Neural cell (in vitro differentiated cells): ENCODE results near the gene CASP2.

ENCODE experiments used
- EP300 ChIP-seq: fragments of 450-650 bp; conservative IDR thresholded peaks from 2 replicates; pipeline ENCODE4 v1.6.1; 2014; ENCODE audit warnings: antibody characterized with exemption, mild to moderate bottlenecking, moderate library complexity; ENCODE audit not compliant: poor library complexity, severe bottlenecking
- EZH2 ChIP-seq: fragments of 200-600, 300-800 bp; shearing (Covaris generic), sonication (generic); IDR thresholded peaks from 2 replicates; pipeline ENCODE4 v1.6.1; 2014; ENCODE audit warnings: antibody characterized with exemption, low read length, borderline replicate concordance, mild to moderate bottlenecking; ENCODE audit not compliant: insufficient read depth, poor library complexity, severe bottlenecking
- MXI1 ChIP-seq: fragments of 450-650 bp; conservative IDR thresholded peaks from 2 replicates; pipeline ENCODE4 v1.6.1; 2014; ENCODE audit warnings: antibody characterized with exemption, mild to moderate bottlenecking; ENCODE audit not compliant: poor library complexity, severe bottlenecking
- POLR2AphosphoS5 ChIP-seq: IDR thresholded peaks from 2 replicates; pipeline ENCODE4 v1.6.1; 2012
- TAF1 ChIP-seq: IDR thresholded peaks from 2 replicates; pipeline ENCODE4 v1.6.1; 2012; ENCODE audit warnings: low read depth
- TF ChIP-seq, protein P1 (sequence below): fragments of 450-650 bp; IDR thresholded peaks from 2 replicates; pipeline ENCODE4 v1.5.1; 2014; ENCODE audit warnings: antibody characterized with exemption, mild to moderate bottlenecking, moderate library complexity; ENCODE audit not compliant: poor library complexity, severe bottlenecking
- TF ChIP-seq, protein P2 (sequence below): IDR thresholded peaks from 2 replicates; pipeline ENCODE4 v1.6.1; 2012; ENCODE audit warnings: borderline replicate concordance

DNA sequence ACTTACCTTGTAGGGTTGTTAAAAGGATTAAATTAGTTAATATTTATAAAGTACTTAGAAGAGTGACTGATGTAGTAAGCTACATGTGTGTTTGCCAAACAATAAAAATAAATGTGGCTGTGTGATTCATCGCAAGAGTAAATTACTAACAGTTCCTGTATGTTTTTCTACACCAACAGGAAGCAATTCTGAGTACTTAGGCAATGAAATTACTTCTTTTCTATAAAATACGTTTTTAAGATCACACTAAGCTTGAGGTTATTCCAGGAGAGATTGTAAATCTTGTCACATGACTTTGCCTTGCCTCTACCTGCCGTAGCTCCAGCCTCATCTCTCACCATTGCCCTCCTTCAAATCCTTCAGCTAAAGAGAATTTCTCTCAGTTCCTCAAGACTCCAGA, 43.0 kb upstream of the CASP2 start:
- TF ChIP-seq, protein P1, sequence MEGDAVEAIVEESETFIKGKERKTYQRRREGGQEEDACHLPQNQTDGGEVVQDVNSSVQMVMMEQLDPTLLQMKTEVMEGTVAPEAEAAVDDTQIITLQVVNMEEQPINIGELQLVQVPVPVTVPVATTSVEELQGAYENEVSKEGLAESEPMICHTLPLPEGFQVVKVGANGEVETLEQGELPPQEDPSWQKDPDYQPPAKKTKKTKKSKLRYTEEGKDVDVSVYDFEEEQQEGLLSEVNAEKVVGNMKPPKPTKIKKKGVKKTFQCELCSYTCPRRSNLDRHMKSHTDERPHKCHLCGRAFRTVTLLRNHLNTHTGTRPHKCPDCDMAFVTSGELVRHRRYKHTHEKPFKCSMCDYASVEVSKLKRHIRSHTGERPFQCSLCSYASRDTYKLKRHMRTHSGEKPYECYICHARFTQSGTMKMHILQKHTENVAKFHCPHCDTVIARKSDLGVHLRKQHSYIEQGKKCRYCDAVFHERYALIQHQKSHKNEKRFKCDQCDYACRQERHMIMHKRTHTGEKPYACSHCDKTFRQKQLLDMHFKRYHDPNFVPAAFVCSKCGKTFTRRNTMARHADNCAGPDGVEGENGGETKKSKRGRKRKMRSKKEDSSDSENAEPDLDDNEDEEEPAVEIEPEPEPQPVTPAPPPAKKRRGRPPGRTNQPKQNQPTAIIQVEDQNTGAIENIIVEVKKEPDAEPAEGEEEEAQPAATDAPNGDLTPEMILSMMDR = no peak
- no peak for TF ChIP-seq POLR2AphosphoS5
- no peak for TF ChIP-seq EP300
- no peak for TF ChIP-seq EZH2
- TF ChIP-seq, protein P2, sequence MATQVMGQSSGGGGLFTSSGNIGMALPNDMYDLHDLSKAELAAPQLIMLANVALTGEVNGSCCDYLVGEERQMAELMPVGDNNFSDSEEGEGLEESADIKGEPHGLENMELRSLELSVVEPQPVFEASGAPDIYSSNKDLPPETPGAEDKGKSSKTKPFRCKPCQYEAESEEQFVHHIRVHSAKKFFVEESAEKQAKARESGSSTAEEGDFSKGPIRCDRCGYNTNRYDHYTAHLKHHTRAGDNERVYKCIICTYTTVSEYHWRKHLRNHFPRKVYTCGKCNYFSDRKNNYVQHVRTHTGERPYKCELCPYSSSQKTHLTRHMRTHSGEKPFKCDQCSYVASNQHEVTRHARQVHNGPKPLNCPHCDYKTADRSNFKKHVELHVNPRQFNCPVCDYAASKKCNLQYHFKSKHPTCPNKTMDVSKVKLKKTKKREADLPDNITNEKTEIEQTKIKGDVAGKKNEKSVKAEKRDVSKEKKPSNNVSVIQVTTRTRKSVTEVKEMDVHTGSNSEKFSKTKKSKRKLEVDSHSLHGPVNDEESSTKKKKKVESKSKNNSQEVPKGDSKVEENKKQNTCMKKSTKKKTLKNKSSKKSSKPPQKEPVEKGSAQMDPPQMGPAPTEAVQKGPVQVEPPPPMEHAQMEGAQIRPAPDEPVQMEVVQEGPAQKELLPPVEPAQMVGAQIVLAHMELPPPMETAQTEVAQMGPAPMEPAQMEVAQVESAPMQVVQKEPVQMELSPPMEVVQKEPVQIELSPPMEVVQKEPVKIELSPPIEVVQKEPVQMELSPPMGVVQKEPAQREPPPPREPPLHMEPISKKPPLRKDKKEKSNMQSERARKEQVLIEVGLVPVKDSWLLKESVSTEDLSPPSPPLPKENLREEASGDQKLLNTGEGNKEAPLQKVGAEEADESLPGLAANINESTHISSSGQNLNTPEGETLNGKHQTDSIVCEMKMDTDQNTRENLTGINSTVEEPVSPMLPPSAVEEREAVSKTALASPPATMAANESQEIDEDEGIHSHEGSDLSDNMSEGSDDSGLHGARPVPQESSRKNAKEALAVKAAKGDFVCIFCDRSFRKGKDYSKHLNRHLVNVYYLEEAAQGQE = no peak
- TF ChIP-seq MXI1 = no peak
- TF ChIP-seq TAF1 = no peak
